Progenitor cell of endocrine pancreas (in vitro differentiated cells): ENCODE measurements around the gene C2CD4A. TPM values are rescaled to one million over a fixed set of nuclear protein-coding genes. Genes with fewer than 3 reads are reported as not detected.
A peak's percentile ranks its signal among the peaks of the same experiment; 100 is the strongest.

Source experiments
- DNase-seq: peaks from one replicate; pipeline ENCODE4 v3.0.0; 2021; ENCODE audit warnings: low spot score; ENCODE audit not compliant: unreplicated experiment
- H3K27ac Mint-ChIP-seq: 2 replicates; pipeline ENCODE4 v1.8.0; 2021; ENCODE audit warnings: mild to moderate bottlenecking, moderate library complexity, mixed read lengths
- H3K27me3 Mint-ChIP-seq: 2 replicates; pipeline ENCODE4 v1.8.0; 2021; ENCODE audit warnings: mixed read lengths
- H3K36me3 Mint-ChIP-seq: 2 replicates; pipeline ENCODE4 v1.8.0; 2022; ENCODE audit warnings: mixed read lengths; ENCODE audit not compliant: insufficient read depth
- H3K4me1 Mint-ChIP-seq: 2 replicates; pipeline ENCODE4 v1.8.0; 2021; ENCODE audit warnings: low read depth, mixed read lengths
- H3K4me3 Mint-ChIP-seq: 2 replicates; pipeline ENCODE4 v1.8.0; 2021; ENCODE audit warnings: low read depth, mild to moderate bottlenecking, moderate library complexity, mixed read lengths
- H3K9me3 Mint-ChIP-seq: 2 replicates; pipeline ENCODE4 v1.8.0; 2021; ENCODE audit warnings: low read depth, mixed read lengths
- CTCF ChIP-seq: fragments of 200-600 bp; sonication (generic); IDR thresholded peaks from one replicate; pipeline ENCODE4 v1.5.0; 2021; ENCODE audit warnings: antibody characterized with exemption, mild to moderate bottlenecking; ENCODE audit not compliant: unreplicated experiment
- total RNA-seq: library from RNA; stranded (reverse); gene quantifications from 2 replicates; pipeline ENCODE4 v1.2.1, GENCODE V29; 2021

Gene C2CD4A
- total RNA-seq, 1 donor from 2014 or later: 0.17 TPM

DNA sequence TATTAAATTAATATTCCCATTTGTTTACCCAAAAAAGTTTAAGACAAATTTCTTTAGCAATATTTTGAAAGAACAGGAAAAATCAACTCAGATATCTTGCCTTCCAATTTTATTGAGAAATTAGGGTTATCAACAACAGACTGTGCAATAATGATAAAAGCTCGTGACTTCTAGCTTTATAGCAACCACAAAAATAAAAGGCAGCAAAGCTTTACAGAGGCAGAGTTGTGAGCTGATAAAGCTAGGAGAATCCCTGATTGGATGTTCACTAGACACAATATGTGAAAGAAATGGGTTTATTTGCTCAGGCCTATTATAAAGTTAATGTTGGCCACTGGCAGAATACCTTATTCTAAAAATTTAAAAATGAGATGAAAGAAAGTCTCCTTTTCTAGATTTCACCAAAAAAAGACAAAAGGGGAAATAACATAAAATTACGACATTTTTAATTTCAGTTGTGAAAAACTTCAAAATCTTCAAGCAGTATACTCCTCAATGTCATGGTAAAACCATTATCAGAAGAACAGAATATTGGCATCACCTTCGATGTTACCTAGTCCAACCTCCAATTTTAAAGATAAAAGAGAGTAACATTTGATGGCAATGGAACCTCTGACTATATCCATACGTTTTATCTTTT is 9.3 kb upstream of the C2CD4A start:
- Mint-ChIP-seq H3K9me3 (no peaks in the 10 kb centered on the region), H3K36me3 (peaks cover 2% of the 10 kb centered on the region), H3K4me3 (no peak overlapping the region), H3K4me1 (peaks cover 24% of the 10 kb centered on the region), H3K27ac (no peak overlapping the region), H3K27me3 (peaks cover 14% of the 10 kb centered on the region)
- DNase-seq: no peak
- TF ChIP-seq CTCF: no peak

DNA sequence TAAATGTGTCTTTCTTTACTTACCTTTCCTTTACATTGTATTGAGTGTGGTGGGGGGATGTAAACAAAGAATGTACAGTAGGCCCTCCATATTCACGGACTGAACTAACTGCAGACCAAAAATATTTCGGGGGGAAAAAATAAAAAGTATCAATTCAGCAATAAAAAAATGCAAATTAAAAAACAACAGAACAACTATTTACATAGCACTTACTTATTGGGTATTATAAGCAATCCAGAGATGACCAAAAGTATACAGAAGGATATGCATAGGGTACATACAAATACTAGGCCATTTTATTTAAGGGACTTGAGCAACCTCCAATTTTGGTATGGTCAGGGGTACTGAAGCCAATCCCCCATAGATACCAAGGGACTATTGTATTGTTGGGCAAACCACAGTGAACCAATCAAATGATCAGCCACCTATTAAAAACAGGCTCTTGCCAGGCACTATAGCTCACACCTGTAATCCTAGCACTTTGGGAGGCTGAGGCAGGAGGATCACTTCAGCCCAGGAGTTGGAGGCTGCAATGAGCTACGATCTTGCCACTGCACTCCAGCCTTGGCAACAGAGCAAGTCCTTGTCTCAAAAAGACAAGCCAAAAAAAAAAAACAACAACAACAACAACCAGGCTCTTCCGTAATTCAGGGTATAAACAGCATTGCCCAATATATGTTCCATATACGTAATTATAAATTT is 8.3 kb upstream of the C2CD4A start:
- peaks cover 24% of the 10 kb centered on the region for H3K27me3 Mint-ChIP-seq
- TF ChIP-seq CTCF: no peak
- peaks cover 21% of the 10 kb centered on the region for H3K4me1 Mint-ChIP-seq
- H3K36me3 Mint-ChIP-seq: peaks cover 2% of the 10 kb centered on the region
- no peak overlapping the region for H3K27ac Mint-ChIP-seq
- peak overlapping the region; percentile 53 for H3K4me3 Mint-ChIP-seq
- DNase-seq: no peak
- no peaks in the 10 kb centered on the region for H3K9me3 Mint-ChIP-seq

DNA sequence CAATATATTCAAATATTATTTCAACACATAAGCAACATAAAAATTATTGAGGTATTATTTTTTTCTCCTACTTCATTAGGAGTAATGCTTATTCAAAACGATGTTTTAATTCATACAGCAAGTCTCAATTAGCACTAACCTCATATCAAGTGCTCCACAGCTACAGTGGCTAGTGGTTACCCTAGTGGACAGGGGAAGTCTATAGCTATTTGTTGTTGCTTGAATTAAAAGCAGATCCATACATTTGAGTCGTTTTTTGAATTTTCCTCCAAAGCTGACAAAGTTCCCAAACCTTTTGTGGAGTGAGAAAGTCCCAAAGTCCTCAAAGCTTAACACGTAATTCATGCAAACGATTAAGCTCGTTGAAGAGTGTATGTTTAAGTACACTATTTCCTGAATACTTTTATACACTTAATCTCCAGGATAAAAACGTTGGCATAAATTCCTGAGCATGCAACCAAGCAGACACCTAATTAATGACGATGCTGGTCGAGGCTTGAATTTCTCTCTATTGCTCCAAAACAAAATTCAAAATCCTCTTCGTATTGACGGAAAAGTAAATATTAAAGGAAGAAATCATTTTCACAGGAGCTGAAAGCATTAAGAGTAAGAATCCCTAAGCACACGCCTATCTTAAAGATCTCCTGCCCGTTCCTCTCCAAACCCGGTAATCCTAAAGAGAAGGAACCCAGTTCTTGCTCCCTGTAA is 7.5 kb upstream of the C2CD4A start:
- Mint-ChIP-seq H3K27ac (peak overlapping the region; percentile 93), H3K27me3 (peaks cover 32% of the 10 kb centered on the region), H3K4me1 (peaks cover 16% of the 10 kb centered on the region), H3K36me3 (peaks cover 2% of the 10 kb centered on the region), H3K4me3 (peak overlapping the region; percentile 96), H3K9me3 (no peaks in the 10 kb centered on the region)
- peak; percentile 30 for TF ChIP-seq CTCF
- DNase-seq: no peak

GRCh38 chr15:62059816-62060112 is 7.0 kb upstream of the C2CD4A start:
- Mint-ChIP-seq H3K27me3 (peaks cover 34% of the 10 kb centered on the region), H3K27ac (peak overlapping the region; percentile 93), H3K4me3 (peak overlapping the region; percentile 96), H3K4me1 (peaks cover 11% of the 10 kb centered on the region), H3K9me3 (no peaks in the 10 kb centered on the region), H3K36me3 (peaks cover 2% of the 10 kb centered on the region)
- no peak for TF ChIP-seq CTCF
- DNase-seq: no peak

- Mint-ChIP-seq H3K27me3 (peaks cover 36% of the 10 kb centered on the region), H3K9me3 (no peaks in the 10 kb centered on the region), H3K4me1 (peaks cover 8% of the 10 kb centered on the region), H3K4me3 (peak within 1 kb of the TSS; percentile 96), H3K36me3 (peaks cover 2% of the 10 kb centered on the region), H3K27ac (peak within 1 kb of the TSS; percentile 94)
- DNase-seq: peak; percentile 93
- peak; percentile 85 for TF ChIP-seq CTCF
Observed at GRCh38 chr15:62060113-62060895, 6.5 kb upstream of the C2CD4A start, which contains the start of gene VPS13C. VPS13C (minus strand) TSS chr15:62060447; CDS start chr15:62060374, 73 bp downstream.
